ENCODE measurements around the gene ACTR1A. TPM values are rescaled to one million over a fixed set of nuclear protein-coding genes. Genes with fewer than 3 reads are reported as not detected.

The ACTR1A gene
- total RNA-seq, 1 experiment from 2014 or later = 93.6 TPM

- Mint-ChIP-seq H3K9me3 (no peaks in the 10 kb centered on the region), H3K27ac (peak overlapping the region; percentile 74), H3K4me3 (peak overlapping the region; percentile 97), H3K4me1 (peaks cover 38% of the 10 kb centered on the region), H3K36me3 (0 out of 2 replicates have a peak, but pooled peaks cover under 1% of the 10 kb centered on the region), H3K27me3 (ENCODE audit: low read depth) (peaks cover 2% of the 10 kb centered on the region; the same call in 1 of the 2 replicates)
- ATAC-seq = peak; percentile 5
- POLR2A ChIA-PET = interaction anchor here (1.3 to 3.8 kb wide), 4 partner anchors 9 to 39 kb away, joined by 3 to 37 read pairs (median 18); partner anchors contain the start of genes C10orf95 and FBXL15
- DNase-seq (ENCODE audit: low spot score) = no peak
- CTCF ChIA-PET = interaction anchor here (1.4 to 4.3 kb wide), 6 partner anchors 10 to 123 kb away, joined by 3 to 33 read pairs (median 16); partner anchors contain the start of genes C10orf95, FBXL15 and NFKB2
- TF ChIP-seq ZNF232 (CRISPR knock-in tag; IDR thresholded peaks at IDR 0.05) (no peak), ZBTB21 (CRISPR knock-in tag; IDR thresholded peaks at IDR 0.05; ENCODE audit: borderline replicate concordance) (no peak), NR3C1 (CRISPR knock-in tag; conservative IDR thresholded peaks at IDR 0.05; ENCODE audit: low read depth) (no peak), NFE2L1 (CRISPR knock-in tag; IDR thresholded peaks at IDR 0.05) (0 out of 2 replicates have a peak, but pooled peaks have one; percentile 15), FOXP1 (CRISPR knock-in tag; IDR thresholded peaks at IDR 0.05; ENCODE audit: borderline replicate concordance) (0 out of 2 replicates have a peak, but pooled peaks have one; percentile 27)
These were observed 41.7 kb downstream of the ACTR1A start for GRCh38 chr10:102460836-102461186.

DNA sequence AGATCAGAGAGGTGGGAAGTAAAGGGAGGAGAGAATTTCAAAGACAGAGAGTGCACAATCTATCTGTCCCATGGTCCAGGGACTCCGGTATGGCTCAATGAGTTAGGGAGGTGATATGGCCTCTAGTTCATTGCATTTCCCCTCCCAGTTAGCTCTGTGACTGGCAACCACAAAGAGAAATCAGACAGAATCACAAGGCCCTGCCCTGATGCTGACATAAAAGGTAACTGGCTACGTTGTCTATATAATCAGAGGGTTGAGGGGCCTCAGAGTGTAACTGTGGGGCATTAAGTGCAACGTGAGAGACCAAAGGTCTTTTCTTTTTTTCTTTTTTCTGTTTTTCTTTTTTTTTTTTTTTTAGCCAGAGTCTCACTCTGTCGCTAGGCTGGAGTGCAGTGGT is 43.9 kb downstream of the ACTR1A start:
- DNase-seq (ENCODE audit: low spot score) (no peak), ATAC-seq (no peak)
- H3K27ac Mint-ChIP-seq = no peak overlapping the region
- CTCF ChIA-PET = interaction anchor here (1.2 kb wide), 1 partner anchor 138 kb away, joined by 3 read pairs; no protein-coding TSS in a partner anchor
- no peak overlapping the region for H3K4me3 Mint-ChIP-seq
- H3K4me1 Mint-ChIP-seq = peaks cover 49% of the 10 kb centered on the region
- POLR2A ChIA-PET = no interaction called here
- H3K9me3 Mint-ChIP-seq = no peaks in the 10 kb centered on the region
- peaks cover 6% of the 10 kb centered on the region for H3K36me3 Mint-ChIP-seq
- TF ChIP-seq, protein P1, sequence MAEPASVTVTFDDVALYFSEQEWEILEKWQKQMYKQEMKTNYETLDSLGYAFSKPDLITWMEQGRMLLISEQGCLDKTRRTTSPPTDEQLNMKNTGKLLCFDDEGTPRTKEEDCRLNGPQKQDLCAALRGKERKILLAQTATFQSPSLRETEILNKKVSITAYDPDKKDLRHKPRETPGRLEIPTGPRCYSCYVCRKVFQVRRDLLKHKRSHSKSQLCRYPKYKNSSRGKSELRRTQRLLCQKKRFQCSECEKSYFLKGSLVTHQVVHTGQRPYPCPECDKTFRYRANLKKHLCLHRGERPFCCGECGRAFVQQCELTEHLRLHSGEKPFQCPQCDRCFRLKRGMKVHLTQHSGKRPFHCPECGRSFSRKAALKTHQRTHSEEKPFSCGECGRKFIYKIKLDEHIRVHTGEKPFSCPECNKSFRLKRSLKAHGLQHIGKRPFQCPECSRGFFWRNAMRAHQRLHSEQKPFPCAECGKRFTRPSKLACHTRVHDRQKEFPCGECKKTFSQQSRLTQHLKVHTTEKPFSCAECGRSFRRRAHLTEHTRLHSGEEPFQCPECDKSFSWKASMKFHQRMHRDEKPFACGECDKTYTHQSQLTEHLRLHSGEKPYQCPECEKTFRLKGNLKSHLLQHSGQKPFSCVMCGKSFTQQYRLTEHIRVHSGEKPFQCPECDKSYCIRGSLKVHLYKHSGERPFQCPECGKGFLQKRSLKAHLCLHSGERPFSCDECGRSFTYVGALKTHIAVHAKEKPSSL (CRISPR knock-in tag; conservative IDR thresholded peaks at IDR 0.05) = no peak
- TF ChIP-seq ZNF416 (CRISPR knock-in tag; IDR thresholded peaks at IDR 0.05) = no peak
- TF ChIP-seq ZNF121 (CRISPR knock-in tag; IDR thresholded peaks at IDR 0.05) = no peak
- TF ChIP-seq MAX (CRISPR knock-in tag; IDR thresholded peaks at IDR 0.05) = no peak
- no peak for TF ChIP-seq SMAD3 (CRISPR knock-in tag; IDR thresholded peaks at IDR 0.05; ENCODE audit: borderline replicate concordance)
- no peak for TF ChIP-seq ZNF138 (CRISPR knock-in tag; conservative IDR thresholded peaks at IDR 0.05)
- TF ChIP-seq, protein P2, sequence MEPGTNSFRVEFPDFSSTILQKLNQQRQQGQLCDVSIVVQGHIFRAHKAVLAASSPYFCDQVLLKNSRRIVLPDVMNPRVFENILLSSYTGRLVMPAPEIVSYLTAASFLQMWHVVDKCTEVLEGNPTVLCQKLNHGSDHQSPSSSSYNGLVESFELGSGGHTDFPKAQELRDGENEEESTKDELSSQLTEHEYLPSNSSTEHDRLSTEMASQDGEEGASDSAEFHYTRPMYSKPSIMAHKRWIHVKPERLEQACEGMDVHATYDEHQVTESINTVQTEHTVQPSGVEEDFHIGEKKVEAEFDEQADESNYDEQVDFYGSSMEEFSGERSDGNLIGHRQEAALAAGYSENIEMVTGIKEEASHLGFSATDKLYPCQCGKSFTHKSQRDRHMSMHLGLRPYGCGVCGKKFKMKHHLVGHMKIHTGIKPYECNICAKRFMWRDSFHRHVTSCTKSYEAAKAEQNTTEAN (CRISPR knock-in tag; IDR thresholded peaks at IDR 0.05) = no peak
- no peak for TF ChIP-seq FOXP4 (CRISPR knock-in tag; IDR thresholded peaks at IDR 0.05)
- TF ChIP-seq CREM (CRISPR knock-in tag; IDR thresholded peaks at IDR 0.05) = no peak
- no peak for TF ChIP-seq ELF4 (CRISPR knock-in tag; IDR thresholded peaks at IDR 0.05; ENCODE audit: low read depth)
- TF ChIP-seq FOXJ3 (CRISPR knock-in tag; IDR thresholded peaks at IDR 0.05; ENCODE audit: borderline replicate concordance) = no peak
- TF ChIP-seq E2F4 (CRISPR knock-in tag; IDR thresholded peaks at IDR 0.05; ENCODE audit: borderline replicate concordance, low read depth) = no peak
- H3K27me3 Mint-ChIP-seq (ENCODE audit: low read depth) = peaks cover 2% of the 10 kb centered on the region; the same call in 1 of the 2 replicates
